ENCODE measurements around the gene DYNLL2.

- TF ChIP-seq EP300 (IDR thresholded peaks at IDR 0.05) = no peak
- TF ChIP-seq POLR2A (IDR thresholded peaks at IDR 0.05) = no peak
- TF ChIP-seq, protein P1, sequence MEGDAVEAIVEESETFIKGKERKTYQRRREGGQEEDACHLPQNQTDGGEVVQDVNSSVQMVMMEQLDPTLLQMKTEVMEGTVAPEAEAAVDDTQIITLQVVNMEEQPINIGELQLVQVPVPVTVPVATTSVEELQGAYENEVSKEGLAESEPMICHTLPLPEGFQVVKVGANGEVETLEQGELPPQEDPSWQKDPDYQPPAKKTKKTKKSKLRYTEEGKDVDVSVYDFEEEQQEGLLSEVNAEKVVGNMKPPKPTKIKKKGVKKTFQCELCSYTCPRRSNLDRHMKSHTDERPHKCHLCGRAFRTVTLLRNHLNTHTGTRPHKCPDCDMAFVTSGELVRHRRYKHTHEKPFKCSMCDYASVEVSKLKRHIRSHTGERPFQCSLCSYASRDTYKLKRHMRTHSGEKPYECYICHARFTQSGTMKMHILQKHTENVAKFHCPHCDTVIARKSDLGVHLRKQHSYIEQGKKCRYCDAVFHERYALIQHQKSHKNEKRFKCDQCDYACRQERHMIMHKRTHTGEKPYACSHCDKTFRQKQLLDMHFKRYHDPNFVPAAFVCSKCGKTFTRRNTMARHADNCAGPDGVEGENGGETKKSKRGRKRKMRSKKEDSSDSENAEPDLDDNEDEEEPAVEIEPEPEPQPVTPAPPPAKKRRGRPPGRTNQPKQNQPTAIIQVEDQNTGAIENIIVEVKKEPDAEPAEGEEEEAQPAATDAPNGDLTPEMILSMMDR (IDR thresholded peaks at IDR 0.05) = no peak
Observed at GRCh38 chr17:58096892-58097291, 13.7 kb downstream of the DYNLL2 start.

All from ovary (tissue), 3 donors.